Activated CD4-positive, alpha-beta T cell treated with anti-CD3 and anti-CD28 coated beads, Interleukin-2, amount 10 ng/mL, durations not matched to agents 7 days and 5 days (primary cell): Measurements from ENCODE around the gene NDUFS8. TPM values are rescaled to one million over a fixed set of nuclear protein-coding genes. Genes with fewer than 3 reads are reported as not detected.

ENCODE experiments used
- CTCF ChIA-PET: fragments of 350-600 bp; sonication (Branson Sonifier 250); formaldehyde crosslinking; loops from one replicate; lab custom pipeline; 2021; ENCODE audit warnings: antibody characterized with exemption; lab: Charles Lee
- POLR2A ChIA-PET: fragments of 350-600 bp; sonication (Branson Sonifier 250); formaldehyde crosslinking; loops from one replicate; lab custom pipeline; 2021; ENCODE audit warnings: antibody characterized with exemption; lab: Charles Lee
- DNase-seq: peaks from one replicate; pipeline ENCODE4 v3.0.0-alpha.2; 2020
- H3K27ac Mint-ChIP-seq: one replicate; pipeline ENCODE4 v1.8.0; 2021; ENCODE audit warnings: mild to moderate bottlenecking, moderate library complexity, mixed read lengths
- H3K27me3 Mint-ChIP-seq: one replicate; pipeline ENCODE4 v1.8.0; 2021; ENCODE audit warnings: mixed read lengths
- H3K36me3 Mint-ChIP-seq: one replicate; pipeline ENCODE4 v1.8.0; 2021; ENCODE audit warnings: low read depth, mixed read lengths
- H3K4me1 Mint-ChIP-seq: one replicate; pipeline ENCODE4 v1.8.0; 2021; ENCODE audit warnings: mixed read lengths
- H3K4me3 Mint-ChIP-seq: one replicate; pipeline ENCODE4 v1.8.0; 2021; ENCODE audit warnings: mild to moderate bottlenecking, moderate library complexity, mixed read lengths
- H3K9me3 Mint-ChIP-seq: one replicate; pipeline ENCODE4 v1.8.0; 2021; ENCODE audit warnings: mixed read lengths
- total RNA-seq, 2 experiments: library from RNA; stranded (reverse); gene quantifications; one replicate each; pipeline ENCODE4 v1.2.3, GENCODE V29; 2021

The NDUFS8 gene
- total RNA-seq, 2 experiments from 2014 or later: 116 to 138 TPM

DNA sequence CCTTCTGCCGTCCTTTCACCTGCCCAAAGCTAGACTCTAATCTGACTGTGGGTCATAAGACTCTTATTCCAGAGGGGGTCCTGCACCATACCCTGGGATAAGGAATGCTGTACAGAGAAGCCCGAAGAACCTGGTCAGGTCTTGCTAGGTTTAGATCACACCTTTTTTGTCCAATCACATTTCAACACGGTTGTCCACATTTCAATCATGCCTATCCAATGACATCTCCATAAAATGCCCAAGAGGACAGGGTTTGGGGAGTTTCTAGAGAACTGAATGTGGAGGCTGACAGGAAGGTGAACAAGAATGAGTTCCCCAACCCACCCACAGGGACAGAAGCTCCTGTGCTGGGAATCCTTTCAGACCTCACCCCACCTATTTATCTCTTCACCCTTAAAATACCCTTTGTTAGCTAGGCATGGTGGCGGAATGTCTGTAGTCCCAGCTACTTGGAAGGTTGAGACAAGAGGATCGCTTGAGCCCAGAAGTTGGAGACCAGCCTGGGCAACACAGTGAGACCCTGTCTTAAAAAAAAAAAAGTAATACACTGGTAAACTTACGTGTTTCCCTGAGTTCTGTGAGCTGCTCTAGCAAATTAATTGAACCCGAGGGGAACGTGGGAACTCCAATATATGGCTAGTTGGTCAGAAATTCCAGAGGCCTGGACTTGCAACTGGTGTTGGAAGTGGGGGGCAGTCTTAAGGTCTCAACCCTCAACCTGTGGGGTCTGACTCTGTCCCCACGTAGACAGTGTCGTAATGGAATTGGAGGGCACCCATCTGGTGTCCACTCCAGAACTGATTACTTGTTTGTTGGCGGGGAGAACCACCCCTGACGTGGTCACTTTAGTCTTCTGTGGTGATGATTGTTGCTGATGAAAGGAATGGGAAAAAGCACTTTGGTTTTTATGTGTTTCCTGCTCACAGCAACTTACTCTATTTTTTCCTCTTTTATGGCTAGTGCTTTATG is 26.1 kb downstream of the NDUFS8 start:
- no peak overlapping the region for H3K4me3 Mint-ChIP-seq
- H3K27me3 Mint-ChIP-seq: no peaks in the 10 kb centered on the region
- POLR2A ChIA-PET: no interaction called here
- H3K36me3 Mint-ChIP-seq: peaks cover 15% of the 10 kb centered on the region
- CTCF ChIA-PET: interaction anchor here (0.6 kb wide), 1 partner anchor 248 kb away, joined by 3 read pairs; no protein-coding TSS in a partner anchor
- H3K9me3 Mint-ChIP-seq: no peaks in the 10 kb centered on the region
- H3K4me1 Mint-ChIP-seq: no peaks in the 10 kb centered on the region
- H3K27ac Mint-ChIP-seq: no peak overlapping the region
- no peak for DNase-seq

DNA sequence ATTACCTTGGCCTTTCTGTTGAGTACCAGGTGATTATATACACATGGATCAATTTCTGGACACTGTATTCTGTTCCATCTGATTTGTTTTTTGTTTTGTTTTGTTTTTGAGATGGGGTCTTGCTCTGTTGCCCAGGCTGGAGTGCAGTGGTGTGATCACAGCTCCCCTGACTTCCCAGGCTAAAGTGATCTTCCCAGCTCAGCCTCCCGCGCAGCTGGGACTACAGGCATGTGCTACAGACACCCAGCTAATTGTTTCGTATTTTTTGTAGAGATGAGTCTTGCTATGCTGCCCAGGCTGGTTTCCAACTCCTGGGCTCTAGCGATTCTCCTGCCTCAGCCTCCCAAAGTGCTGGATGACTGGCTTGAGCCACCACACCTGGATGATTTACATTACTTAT is 27.3 kb downstream of the NDUFS8 start:
- H3K4me3 Mint-ChIP-seq: no peak overlapping the region
- peaks cover 14% of the 10 kb centered on the region for H3K36me3 Mint-ChIP-seq
- ChIA-PET CTCF (no interaction called here), POLR2A (no interaction called here)
- no peaks in the 10 kb centered on the region for H3K27me3 Mint-ChIP-seq
- DNase-seq: no peak
- H3K27ac Mint-ChIP-seq: no peak overlapping the region
- H3K4me1 Mint-ChIP-seq: no peaks in the 10 kb centered on the region
- H3K9me3 Mint-ChIP-seq: no peaks in the 10 kb centered on the region

DNA sequence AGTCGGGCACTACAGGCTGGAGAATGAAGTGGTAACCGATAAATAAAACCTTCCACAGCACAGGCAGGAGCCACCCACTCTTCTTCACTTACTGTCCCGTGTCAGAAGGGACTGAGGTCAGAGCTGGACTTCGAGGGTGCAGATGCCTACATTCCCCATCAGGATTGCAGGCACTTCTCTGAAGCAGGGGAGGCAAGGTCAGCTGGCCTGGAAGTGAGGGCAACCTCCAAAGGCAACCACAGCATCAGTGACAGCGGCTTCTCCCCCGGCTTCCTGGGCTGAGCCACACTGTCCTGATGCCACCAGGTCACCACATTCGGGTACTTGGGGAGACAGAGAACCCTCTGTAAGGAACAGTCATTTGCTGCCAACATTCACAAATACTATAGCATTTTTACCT is 31.0 kb downstream of the NDUFS8 start:
- Mint-ChIP-seq H3K4me3 (no peak overlapping the region), H3K36me3 (peaks cover 9% of the 10 kb centered on the region), H3K4me1 (no peaks in the 10 kb centered on the region), H3K27me3 (no peaks in the 10 kb centered on the region), H3K9me3 (no peaks in the 10 kb centered on the region), H3K27ac (no peak overlapping the region)
- POLR2A ChIA-PET: no interaction called here
- no peak for DNase-seq
- CTCF ChIA-PET: interaction anchor here (0.9 kb wide), 1 partner anchor 38 kb away, joined by 3 read pairs; no protein-coding TSS in a partner anchor

DNA sequence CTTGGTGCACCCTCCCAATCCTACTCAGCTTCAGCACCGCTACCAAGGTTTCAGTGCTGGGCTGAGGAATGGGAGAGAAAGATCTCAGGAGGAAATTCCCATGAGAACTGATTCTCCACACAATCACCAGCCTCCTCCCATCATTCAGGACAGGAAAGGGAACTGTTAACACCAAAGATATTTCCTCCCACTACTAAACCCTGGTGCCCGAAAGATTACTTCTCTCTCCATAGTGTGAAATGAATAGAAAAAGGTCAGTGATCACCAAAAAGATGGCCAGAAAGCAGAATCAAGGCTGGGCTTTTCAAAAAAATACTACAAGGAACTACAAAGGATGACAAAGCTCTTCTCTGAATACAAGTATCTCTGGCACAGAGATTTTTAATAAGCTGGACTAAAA is 34.4 kb downstream of the NDUFS8 start:
- Mint-ChIP-seq H3K27me3 (no peaks in the 10 kb centered on the region), H3K27ac (no peak overlapping the region), H3K4me1 (no peaks in the 10 kb centered on the region), H3K4me3 (no peak overlapping the region), H3K36me3 (peaks cover 9% of the 10 kb centered on the region), H3K9me3 (no peaks in the 10 kb centered on the region)
- POLR2A ChIA-PET: no interaction called here
- no peak for DNase-seq
- CTCF ChIA-PET: interaction anchor here (0.6 to 0.7 kb wide), 2 partner anchors 251 to 1783 kb away, joined by 3 to 4 read pairs; no protein-coding TSS in a partner anchor

DNA sequence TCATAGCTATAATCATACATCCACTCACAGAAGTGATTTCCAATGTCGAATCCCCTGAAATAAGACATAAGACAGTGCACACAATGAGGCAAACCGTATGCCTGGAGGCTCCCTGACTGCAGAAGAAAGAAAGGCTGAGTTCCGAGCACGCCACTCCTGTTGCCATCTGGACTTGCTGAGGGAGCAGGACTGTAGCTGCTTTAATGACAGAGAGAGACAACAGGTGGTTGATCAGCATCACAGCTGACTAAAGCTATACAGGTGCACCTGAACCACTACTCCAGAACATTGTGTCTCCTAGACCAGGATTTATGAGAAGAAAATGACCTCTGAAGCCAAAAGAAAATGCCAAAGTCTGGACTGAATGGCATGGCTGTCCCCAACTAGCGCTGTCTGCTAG is 35.4 kb downstream of the NDUFS8 start:
- Mint-ChIP-seq H3K27ac (no peak overlapping the region), H3K36me3 (peaks cover 7% of the 10 kb centered on the region)
- CTCF ChIA-PET: interaction anchor here (0.7 kb wide), 1 partner anchor 1784 kb away, joined by 4 read pairs; no protein-coding TSS in a partner anchor

DNA sequence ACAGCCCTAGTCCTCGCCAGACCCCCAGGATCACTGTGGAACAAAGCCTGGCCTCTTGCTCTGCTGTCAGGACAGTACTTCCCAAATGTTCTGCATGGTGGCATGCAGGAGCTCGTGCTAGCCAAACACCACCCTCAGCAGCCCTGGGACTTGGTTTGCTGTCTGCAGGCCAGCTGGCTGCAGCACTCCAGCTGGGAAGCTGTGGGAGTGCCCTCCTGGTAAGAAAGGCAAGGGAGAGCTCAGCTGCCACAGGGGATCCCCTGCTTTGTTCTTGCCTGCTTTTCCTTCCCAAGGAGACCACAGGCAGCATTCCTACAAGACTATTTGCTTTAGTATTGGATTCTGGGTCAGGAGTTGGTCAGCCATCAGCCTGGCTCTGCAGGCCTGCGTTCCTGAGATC is 36.3 kb downstream of the NDUFS8 start:
- no peaks in the 10 kb centered on the region for H3K9me3 Mint-ChIP-seq
- no peak overlapping the region for H3K4me3 Mint-ChIP-seq
- DNase-seq: no peak
- no peaks in the 10 kb centered on the region for H3K4me1 Mint-ChIP-seq
- H3K36me3 Mint-ChIP-seq: peaks cover 5% of the 10 kb centered on the region
- POLR2A ChIA-PET: no interaction called here
- no peaks in the 10 kb centered on the region for H3K27me3 Mint-ChIP-seq
- no peak overlapping the region for H3K27ac Mint-ChIP-seq
- CTCF ChIA-PET: interaction anchor here (1.5 kb wide), 1 partner anchor 29 kb away, joined by 3 read pairs; no protein-coding TSS in a partner anchor

More for the DNA sequence above, 35.4 kb downstream of the NDUFS8 start:
- no peaks in the 10 kb centered on the region for H3K9me3 Mint-ChIP-seq
- no peak overlapping the region for H3K4me3 Mint-ChIP-seq
- no peak for DNase-seq
- no peaks in the 10 kb centered on the region for H3K4me1 Mint-ChIP-seq
- POLR2A ChIA-PET: no interaction called here
- no peaks in the 10 kb centered on the region for H3K27me3 Mint-ChIP-seq

DNA sequence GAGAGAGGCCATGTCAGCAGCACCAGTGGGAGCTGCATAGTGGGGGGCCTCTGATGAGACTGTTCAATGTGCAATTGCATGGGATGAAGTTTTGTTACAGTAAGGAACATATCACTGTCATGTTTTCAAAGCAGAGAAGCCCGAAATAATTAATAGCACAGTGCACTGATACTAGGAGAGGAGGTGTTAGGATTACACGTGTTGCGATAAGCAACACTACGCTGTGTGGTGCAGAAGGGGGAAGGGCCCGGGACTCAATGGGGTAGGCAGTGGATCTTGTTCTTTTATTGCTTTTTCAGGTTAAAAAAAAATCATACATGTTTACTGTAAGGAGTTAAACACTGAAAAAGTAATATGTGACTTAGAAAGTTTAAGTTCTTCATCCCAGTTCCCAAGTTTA is 37.5 kb downstream of the NDUFS8 start:
- Mint-ChIP-seq H3K27ac (no peak overlapping the region), H3K4me3 (no peak overlapping the region), H3K9me3 (no peaks in the 10 kb centered on the region), H3K36me3 (no peaks in the 10 kb centered on the region), H3K27me3 (no peaks in the 10 kb centered on the region), H3K4me1 (no peaks in the 10 kb centered on the region)
- ChIA-PET CTCF (interaction anchor here (1.5 kb wide), 1 partner anchor 30 kb away, joined by 3 read pairs; no protein-coding TSS in a partner anchor), POLR2A (no interaction called here)
- no peak for DNase-seq

DNA sequence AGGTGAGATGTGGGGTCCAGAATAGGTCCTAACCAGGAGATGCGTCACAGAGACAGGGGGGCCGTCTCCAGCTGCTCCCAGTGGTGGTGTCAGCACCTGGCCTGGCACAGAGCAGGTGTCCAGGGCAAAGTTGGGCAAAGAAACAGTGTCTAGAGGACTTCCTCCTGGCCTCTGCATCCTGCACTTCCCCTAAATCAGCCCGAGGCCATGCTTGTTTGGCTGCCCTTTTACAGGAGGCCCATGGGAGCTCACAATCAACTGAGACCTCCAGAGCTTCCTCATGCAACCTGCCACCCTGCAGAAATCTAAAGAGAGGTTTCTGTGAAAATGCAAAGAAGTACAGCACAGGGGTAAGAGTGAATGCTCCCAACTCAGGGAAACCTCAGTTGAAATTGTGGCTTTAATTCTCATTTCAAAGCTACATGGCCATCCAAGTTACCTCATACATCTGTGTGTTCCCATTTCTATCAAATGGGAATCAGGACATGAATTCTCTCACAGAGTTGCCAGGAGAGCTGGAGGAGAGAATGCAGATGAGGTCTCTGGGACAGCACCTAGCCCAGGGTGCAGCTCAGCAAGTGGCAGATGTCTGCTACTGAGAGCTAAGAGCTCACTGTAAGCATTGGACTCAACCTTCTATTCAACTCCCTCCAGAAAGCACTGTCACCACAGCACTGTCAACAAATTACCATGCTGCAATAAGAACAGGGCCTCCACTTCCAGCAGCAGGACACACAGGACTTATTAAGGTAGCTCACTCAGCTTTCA is 41.0 kb downstream of the NDUFS8 start:
- POLR2A ChIA-PET: interaction anchor here (0.6 kb wide), 1 partner anchor 19 kb away, joined by 6 read pairs; no protein-coding TSS in a partner anchor
- Mint-ChIP-seq H3K4me3 (no peak overlapping the region), H3K9me3 (no peaks in the 10 kb centered on the region), H3K4me1 (no peaks in the 10 kb centered on the region), H3K36me3 (no peaks in the 10 kb centered on the region), H3K27ac (no peak overlapping the region), H3K27me3 (no peaks in the 10 kb centered on the region)
- no peak for DNase-seq
- CTCF ChIA-PET: interaction anchor here (0.5 to 1.5 kb wide), 3 partner anchors 12 to 402 kb away, joined by 3 read pairs; no protein-coding TSS in a partner anchor

DNA sequence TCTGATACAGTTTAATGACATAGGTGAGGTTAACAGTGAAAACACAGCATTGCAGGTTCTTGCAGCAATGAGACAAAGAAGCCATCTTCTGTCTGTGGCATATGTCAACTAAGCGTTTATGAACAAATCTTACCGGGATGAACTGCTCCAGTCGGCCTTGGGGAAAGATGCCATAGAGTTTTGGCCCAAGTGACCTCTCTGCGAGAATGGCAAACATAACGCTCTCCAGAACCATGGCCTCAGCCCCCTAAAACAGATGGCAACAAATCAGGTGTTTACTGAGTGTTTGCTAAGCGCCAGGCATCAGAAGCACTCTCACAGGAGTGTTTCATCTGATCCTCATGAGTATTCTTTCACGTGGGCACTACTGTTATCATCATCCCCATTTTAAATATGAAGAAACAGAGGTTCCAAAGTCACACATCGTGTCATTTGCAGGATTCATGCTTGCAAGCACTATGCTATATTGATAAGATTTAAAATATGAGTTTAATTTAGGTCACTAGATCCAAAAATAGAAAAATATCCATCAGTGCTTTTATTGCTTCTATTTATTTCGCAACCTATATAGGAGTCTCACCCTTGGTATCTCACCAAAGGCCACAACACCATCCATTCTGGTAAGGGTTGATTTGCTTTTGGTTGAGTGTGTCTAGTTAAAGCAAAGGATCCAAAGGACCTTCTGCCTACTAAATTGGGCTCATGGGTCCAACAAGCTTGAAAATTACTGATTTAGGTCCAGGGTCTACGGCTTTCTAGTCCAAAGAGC is 44.3 kb downstream of the NDUFS8 start:
- ChIA-PET CTCF (no interaction called here), POLR2A (no interaction called here)
- no peak for DNase-seq
- H3K9me3 Mint-ChIP-seq: no peaks in the 10 kb centered on the region
- no peaks in the 10 kb centered on the region for H3K36me3 Mint-ChIP-seq
- no peak overlapping the region for H3K4me3 Mint-ChIP-seq
- H3K27ac Mint-ChIP-seq: no peak overlapping the region
- H3K4me1 Mint-ChIP-seq: no peaks in the 10 kb centered on the region
- H3K27me3 Mint-ChIP-seq: no peaks in the 10 kb centered on the region

DNA sequence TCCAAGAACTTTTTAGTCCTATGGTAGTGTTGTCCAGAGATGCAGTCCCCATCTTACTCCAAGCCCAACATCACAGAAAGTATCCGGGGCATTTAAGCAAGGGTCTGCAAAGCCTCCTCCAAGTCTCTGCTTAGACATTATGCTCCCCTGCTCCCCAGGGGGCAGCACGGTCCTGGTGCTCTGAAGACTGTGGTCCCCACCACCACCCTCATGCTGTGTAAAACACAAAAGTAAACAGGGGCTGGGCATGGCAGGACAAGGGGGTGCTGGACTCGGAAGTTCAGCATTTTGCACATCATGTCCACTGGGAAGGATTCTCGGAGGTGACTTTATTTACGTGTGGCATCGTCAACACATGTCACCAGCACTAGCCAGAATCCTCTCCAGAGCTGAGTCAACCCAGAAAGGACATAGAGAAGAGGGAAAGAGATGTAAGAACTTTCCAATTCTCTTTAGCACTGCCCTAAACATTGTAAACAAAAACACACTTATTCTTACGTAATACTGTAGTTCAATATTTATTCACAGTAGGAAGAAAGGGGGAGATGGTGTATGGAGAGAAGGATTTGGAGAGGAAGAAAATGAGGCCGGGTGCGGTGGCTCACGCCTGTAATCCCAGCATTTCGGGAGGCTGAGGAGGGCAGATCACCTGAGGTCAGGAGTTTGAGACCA is 46.0 kb downstream of the NDUFS8 start:
- DNase-seq: no peak
- Mint-ChIP-seq H3K27ac (no peak overlapping the region), H3K4me1 (no peaks in the 10 kb centered on the region), H3K4me3 (no peak overlapping the region), H3K27me3 (no peaks in the 10 kb centered on the region), H3K9me3 (no peaks in the 10 kb centered on the region), H3K36me3 (no peaks in the 10 kb centered on the region)
- POLR2A ChIA-PET: no interaction called here
- CTCF ChIA-PET: no interaction called here

DNA sequence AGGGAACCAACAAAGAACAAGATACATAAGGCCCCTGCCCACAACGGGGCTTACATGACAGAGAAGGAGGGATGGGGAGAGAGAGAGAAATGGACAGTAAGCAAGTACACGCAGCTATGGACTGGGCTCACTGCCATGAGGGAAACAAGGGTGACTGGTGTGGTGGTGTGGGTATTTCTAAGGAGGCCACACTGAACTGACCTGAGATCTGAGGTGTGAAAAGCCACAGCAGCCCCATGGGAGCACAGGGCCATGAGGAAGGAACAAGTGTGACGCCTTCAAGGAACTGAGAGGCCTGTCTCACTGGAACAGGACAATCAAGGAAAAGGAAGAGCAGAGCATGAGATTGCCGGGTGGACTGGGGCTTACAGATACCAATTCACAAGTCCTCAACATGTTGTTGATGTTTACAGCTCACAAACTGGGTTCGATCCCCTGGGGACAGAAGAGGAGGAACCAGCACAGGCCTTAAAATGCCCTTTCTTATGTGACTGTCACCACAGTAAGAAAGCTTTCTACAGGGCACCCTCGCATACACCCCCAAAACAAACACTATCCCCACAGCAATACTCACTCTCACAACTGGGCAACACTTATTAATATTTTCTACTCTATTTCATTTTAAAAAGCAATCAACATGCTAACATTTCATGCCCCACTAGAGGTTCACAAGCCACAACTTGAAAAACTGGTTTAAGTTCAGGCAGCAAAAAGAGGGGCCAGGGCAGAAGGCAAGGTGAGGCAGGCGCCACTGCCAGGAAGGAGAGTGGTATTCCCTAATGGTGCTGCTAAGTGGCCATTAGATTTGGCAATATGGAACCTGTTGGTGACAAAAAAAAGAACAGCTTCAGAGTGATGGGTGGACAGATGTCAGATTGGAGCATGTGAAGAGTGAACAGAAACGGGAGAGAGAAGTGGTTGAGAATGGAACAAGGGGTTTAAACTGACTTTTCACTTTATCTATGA is 47.4 kb downstream of the NDUFS8 start:
- H3K27ac Mint-ChIP-seq: peak overlapping the region; percentile 5
- no peak for DNase-seq
- ChIA-PET CTCF (no interaction called here), POLR2A (no interaction called here)
- no peaks in the 10 kb centered on the region for H3K4me1 Mint-ChIP-seq
- no peaks in the 10 kb centered on the region for H3K36me3 Mint-ChIP-seq
- no peak overlapping the region for H3K4me3 Mint-ChIP-seq
- no peaks in the 10 kb centered on the region for H3K9me3 Mint-ChIP-seq
- no peaks in the 10 kb centered on the region for H3K27me3 Mint-ChIP-seq
